ENCODE results near the gene ESPNL.

GRCh38 chr2:238077292-238077691 is 22.8 kb upstream of the ESPNL start:
- TF ChIP-seq POLR2A (IDR thresholded peaks at IDR 0.05; ENCODE audit: low read length) (no peak), GATA1 (IDR thresholded peaks at IDR 0.05; ENCODE audit: low read depth, low read length) (no peak)
